ENCODE measurements around the gene MRFAP1L1.

GRCh38 chr4:6705646-6706045, 4.0 kb downstream of the MRFAP1L1 start:
- TF ChIP-seq, protein P1, sequence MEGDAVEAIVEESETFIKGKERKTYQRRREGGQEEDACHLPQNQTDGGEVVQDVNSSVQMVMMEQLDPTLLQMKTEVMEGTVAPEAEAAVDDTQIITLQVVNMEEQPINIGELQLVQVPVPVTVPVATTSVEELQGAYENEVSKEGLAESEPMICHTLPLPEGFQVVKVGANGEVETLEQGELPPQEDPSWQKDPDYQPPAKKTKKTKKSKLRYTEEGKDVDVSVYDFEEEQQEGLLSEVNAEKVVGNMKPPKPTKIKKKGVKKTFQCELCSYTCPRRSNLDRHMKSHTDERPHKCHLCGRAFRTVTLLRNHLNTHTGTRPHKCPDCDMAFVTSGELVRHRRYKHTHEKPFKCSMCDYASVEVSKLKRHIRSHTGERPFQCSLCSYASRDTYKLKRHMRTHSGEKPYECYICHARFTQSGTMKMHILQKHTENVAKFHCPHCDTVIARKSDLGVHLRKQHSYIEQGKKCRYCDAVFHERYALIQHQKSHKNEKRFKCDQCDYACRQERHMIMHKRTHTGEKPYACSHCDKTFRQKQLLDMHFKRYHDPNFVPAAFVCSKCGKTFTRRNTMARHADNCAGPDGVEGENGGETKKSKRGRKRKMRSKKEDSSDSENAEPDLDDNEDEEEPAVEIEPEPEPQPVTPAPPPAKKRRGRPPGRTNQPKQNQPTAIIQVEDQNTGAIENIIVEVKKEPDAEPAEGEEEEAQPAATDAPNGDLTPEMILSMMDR (optimal IDR thresholded peaks at IDR 0.05 in 1 of 3, IDR thresholded peaks at IDR 0.05 in 1 of 3, conservative IDR thresholded peaks at IDR 0.05 in 1 of 3; ENCODE audit: extremely low read depth in 1 of 3, insufficient read depth in 2 of 3, low read length in 3 of 3), result no peak
- TF ChIP-seq EZH2 (IDR thresholded peaks at IDR 0.05; ENCODE audit: low read length), result no peak

Data from keratinocyte (primary cell).